Epidermal melanocyte (primary cell): ENCODE measurements around the gene CXCL17.

Source experiments
- DNase-seq: peaks from one replicate; pipeline ENCODE4 v3.0.0; 2011; ENCODE audit warnings: low spot score; ENCODE audit not compliant: insufficient read length

The CXCL17 gene

DNA sequence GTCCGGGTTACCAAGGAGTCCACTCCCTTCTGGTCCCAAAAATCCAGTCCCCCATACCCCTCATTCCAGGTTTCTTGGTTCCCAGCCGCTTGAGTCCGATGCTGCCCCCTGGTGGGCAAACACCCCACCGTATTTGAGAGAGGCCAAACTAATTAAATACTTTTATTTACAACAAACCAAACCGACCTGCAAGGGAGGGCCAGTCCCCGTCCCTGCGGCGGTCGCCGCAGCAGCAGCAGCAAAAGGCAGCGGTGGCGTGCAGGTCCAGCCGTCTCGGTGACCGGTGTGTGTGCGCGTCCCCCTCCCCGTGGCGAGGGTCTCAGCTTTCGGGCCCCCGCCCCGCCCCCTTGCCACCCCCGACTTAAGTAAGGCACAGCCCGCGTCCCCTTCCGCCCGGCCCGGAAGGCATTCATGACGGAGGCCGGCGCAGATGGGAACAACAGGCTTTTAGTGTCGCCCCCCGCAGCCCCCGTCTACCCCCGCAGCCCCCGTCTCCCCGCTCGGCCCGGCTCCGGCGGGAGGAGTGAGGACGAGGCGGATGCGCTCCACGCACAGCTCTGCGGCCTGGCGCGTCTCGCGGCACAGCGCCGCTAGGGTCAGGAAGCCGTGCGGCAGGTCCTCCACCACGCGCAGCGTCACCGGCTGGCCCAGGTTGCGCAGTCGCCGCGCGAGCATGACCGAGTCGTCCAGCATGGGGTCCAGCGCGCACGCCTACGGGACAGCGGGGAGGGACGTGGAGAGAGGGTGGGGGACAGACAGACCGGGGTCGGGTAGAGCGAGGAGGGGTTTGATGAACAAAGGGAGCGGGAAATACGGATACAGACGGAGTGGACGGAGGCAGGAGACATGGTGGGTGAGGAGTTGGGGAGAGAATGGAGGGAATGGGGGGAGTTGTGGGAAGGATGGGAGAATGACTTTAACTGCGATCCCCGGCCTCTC is 41.1 kb downstream of the CXCL17 start:
- DNase-seq = peak; percentile 87

DNA sequence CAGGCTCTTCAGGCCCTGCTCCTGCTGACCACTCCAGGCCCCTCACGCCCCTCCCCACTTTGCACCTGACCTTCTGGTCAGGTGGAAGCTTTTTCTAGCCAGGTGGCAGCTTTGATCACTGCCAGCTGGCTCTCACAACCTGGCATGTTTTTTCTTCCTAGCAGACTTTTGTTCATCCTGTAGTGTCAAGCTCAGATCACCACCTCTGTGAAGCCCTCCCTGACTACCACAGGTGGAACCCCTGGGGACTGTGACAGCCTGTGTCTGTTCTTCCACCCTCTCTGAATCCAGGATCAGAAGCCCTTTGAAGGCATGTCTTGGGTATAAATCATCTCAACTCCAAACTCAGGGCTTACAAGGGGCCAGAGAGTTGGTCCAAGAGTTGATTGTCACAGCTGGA is 42.3 kb downstream of the CXCL17 start:
- DNase-seq = no peak

GRCh38 chr19:42397263-42398166 is 45.2 kb downstream of the CXCL17 start:
- no peak for DNase-seq

- peak; percentile 100 for DNase-seq
These were observed 46.1 kb downstream of the CXCL17 start for GRCh38 chr19:42396381-42397262.

DNA sequence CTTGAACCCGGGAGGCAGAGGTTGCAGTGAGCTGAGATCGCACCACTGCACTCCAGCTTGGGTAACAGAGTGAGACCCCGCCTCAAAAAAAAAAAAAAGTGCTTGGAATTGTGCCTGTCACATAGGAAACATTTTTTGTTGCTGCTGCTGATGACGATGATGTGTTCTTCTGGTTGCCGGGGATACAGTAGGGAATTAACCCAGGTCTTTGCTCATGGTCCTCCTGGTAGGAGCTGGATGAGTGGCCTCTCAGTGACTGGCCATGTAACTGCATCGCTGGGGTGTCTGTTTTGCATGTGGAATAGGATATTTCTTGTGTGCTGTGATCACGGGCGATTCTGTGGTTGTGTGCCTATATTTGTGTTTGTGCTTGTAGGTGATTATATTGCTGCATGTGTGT is 48.0 kb downstream of the CXCL17 start:
- DNase-seq = no peak

GRCh38 chr19:42392165-42392564 is 50.6 kb downstream of the CXCL17 start:
- DNase-seq = no peak

- DNase-seq = no peak
These were observed 52.8 kb downstream of the CXCL17 start, which contains the start of gene CNFN for GRCh38 chr19:42389899-42390298. Gene CNFN, minus strand, starts transcription at chr19:42390297. Its CDS starts 1,260 bp downstream, at chr19:42389037.

DNA sequence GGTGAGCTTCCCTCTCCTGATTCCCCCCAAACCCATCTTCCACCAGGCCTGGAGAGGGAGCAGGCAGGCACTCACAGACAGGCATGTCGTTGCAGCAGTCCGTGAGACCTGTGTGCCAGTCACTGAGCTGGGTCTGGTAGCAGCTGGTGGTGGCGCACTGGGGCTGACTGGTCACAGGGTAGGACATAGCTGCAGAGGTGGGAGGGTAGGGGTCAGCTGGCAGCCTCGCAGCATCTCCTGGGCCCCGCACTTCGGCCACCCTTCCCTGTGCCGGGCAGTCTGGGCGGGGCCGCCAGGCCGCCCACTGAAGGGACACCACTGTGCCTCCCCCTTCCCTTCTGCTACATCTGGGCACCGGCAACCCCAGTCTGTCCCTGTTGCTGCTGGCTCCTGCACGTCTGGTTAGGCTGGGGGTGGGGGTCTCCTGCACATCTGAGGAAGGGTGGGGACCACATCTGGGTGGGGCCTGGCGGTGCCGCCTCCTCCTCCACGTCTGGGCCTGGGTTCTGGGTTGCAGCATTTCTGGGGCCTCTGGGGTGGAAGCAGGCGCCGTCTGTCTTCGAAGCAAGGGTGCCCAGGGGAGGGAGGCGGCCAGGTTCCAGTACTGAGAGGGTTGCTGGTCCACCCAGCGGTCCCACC is 53.8 kb downstream of the CXCL17 start:
- DNase-seq = no peak

- peak; percentile 81 for DNase-seq
These were observed 55.6 kb downstream of the CXCL17 start for GRCh38 chr19:42386974-42387707.

DNA sequence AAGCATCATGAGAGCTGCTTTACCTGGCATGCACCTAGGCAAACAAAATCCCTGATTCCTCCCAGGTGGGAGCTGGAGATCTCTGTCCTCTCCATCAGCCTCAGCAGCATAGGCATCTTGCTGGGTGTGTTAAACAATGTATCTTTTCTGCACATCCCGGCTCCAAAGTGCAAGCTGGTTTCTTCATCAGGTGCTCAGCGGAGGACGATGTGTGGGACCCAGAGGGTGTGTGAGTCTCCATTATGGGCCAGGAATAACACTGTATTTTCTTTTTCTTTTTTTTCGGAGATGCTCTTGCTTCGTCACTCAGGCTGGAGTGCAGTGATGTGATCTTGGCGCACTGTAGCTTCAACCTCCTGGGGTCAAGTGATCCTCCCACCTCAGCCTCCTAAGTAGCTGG is 62.6 kb downstream of the CXCL17 start:
- no peak for DNase-seq
